Right hindlimb (tissue), 1 donor: ENCODE results near the gene SYNE3.

Experiments
- DNase-seq: peaks from one replicate; pipeline ENCODE4 v3.0.0-alpha.2; 2018

Gene SYNE3

GRCh38 chr14:95503365-95504134 is 12.9 kb downstream of the SYNE3 start:
- DNase-seq, result no peak

DNA sequence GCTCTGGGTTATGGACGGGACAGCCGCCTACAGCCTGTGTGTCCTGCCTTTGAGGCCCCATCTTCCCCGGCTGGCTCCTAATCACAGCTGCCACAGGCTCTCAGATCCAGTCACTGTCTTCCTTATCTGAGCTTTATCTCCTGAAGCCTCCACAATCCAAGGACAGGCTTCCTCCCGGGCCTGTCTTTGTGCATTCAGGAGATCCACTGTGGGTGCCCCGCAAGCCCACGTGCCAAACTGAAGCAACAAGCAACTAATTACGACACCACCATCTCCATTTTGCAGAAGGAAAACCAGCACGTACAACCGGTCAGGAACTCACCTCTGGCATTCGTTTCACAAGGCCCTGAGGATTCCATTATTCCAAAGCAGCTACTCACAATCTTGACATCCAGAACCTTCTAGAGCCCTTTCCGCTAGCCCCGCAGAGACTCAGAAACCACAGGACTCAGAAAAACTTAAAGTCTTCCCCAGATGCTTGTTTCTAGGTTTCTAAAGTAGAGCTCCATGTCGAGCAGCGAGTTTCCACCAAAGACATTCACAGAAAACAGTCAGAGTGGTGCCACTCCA is 14.0 kb downstream of the SYNE3 start:
- DNase-seq, result no peak

- DNase-seq, result no peak
Observed at GRCh38 chr14:95500772-95501401, 15.6 kb downstream of the SYNE3 start.

- no peak for DNase-seq
Observed at GRCh38 chr14:95500201-95500681, 16.2 kb downstream of the SYNE3 start.

GRCh38 chr14:95499354-95499750 is 17.1 kb downstream of the SYNE3 start:
- no peak for DNase-seq

- peak; percentile 81 for DNase-seq
Observed at GRCh38 chr14:95498622-95499353, 17.7 kb downstream of the SYNE3 start.

- DNase-seq, result no peak
Observed at GRCh38 chr14:95497561-95498011, 18.9 kb downstream of the SYNE3 start.

DNA sequence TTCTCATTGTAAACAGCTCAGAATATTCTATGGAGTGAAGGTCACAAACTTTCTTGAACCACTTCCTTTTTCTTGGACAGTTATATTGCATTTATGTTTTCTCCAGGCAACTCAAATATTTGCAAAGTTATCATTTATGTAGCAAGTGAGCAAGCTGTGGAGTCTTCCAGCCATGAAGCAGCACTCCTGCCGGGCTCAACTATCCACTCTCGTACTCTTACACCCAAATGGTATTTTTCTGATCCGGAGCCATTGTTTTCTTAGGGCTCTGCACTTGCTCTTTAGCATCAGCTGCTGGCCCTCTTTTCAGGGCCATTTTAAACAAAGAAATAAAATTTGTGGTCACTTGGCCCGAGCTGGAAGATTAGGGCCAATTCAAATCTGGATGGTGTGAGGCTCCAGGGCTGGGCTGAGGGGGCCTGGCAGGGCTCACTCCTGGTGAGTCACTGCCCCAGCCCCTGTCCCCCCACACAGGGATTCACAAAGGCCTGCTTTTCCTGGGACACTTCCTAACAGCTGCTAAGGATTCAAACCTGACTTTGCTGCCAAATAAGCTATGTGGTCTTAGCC is 19.7 kb downstream of the SYNE3 start:
- peak; percentile 85 for DNase-seq

GRCh38 chr14:95496111-95496681 is 20.3 kb downstream of the SYNE3 start:
- no peak for DNase-seq

DNA sequence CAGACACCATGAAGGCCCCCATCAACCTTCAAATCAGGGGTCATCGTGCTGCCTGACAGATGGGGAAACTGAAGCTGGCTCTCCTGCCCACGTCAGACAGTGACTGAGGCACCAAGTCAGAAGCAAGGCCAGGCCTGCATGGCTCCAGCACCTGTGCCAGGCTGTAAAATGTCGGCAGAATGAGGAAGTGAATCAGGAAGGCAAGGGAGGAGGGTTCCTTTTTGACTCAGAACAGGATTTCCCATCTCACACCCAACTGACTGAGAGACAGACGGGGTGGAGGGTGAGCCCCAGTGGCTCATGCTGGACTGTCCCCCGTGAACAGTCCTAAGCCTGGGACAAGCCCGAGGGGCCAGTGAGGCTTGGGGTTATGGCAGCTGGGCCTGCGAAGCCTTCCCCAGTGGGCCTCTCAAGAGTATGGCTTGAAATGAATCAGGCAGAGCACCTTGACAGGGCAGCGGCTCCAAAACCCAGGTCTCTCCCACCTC is 20.9 kb downstream of the SYNE3 start:
- no peak for DNase-seq

DNA sequence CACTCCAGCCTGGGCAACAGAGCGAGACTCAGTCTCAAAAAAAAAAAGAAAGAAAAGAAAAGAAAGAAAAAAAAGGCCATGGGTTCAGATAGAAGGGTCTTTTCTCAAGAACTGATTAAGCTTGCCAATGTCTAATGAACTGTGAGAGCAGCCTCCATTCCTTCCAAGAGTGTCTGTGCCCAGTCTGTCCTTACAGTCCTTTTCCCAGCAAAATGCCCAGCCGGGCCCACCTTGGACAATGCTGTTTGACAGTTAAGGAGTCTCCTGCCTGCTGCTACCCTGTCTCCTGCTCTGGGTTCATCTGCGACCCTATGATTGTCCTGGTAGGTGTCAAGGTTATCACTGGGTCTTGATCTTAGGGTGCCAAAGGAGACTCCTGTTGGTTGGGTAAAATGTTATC is 21.4 kb downstream of the SYNE3 start:
- no peak for DNase-seq

- no peak for DNase-seq
Observed at GRCh38 chr14:95494456-95494855, 22.0 kb downstream of the SYNE3 start.

GRCh38 chr14:95493976-95494375 is 22.5 kb downstream of the SYNE3 start:
- DNase-seq, result no peak

DNA sequence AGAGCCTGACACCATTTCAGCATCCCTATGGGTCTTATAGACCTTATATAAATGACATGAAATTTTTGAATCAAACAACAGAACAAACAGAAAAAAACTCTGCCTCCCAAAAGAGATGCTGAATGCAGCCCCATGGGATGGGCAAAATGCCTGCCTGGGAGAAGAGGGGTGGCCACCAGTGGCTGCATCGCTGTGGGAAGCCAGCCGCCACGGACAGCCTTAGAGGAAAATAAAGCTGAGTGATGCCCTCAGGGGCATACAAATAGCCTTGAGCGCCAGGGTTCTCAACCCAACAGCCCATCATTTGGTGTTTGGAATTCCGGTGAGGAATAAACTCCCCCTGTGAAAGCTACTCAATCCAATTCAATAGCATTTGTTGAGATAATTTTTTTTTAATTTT is 22.9 kb downstream of the SYNE3 start:
- no peak for DNase-seq

DNA sequence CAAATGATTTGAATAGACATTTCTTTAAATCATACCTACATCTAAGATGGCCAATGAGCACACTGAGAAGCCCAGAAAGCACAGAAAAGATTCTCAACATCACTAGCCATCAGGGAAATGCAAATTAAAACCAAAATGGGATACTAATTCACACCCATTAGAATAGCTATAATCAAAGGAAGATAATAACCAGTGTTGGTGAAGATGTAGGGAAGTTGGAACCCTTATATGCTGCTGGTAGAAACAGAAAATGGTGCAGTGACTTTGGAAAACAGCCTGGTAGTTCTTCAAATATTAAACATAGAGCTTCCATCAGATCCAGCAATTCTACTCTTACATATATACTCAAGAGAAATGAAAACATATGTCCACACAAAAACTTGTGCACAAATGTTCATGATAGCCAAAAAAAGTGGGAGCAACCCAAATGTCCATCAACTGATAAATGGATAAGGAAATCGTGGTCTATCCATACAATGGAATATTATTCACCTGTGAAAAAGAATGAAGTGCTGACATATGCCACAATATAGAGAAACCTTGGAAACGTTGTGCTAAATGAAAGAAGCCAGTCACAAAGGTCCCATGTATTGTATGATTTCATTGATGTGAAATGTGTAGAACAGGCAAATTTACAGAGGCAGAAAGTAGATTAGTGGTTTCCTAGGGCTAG is 24.4 kb downstream of the SYNE3 start:
- no peak for DNase-seq

- DNase-seq, result no peak
Observed at GRCh38 chr14:95490727-95491451, 25.6 kb downstream of the SYNE3 start.

GRCh38 chr14:95490138-95490509 is 26.3 kb downstream of the SYNE3 start:
- no peak for DNase-seq

DNA sequence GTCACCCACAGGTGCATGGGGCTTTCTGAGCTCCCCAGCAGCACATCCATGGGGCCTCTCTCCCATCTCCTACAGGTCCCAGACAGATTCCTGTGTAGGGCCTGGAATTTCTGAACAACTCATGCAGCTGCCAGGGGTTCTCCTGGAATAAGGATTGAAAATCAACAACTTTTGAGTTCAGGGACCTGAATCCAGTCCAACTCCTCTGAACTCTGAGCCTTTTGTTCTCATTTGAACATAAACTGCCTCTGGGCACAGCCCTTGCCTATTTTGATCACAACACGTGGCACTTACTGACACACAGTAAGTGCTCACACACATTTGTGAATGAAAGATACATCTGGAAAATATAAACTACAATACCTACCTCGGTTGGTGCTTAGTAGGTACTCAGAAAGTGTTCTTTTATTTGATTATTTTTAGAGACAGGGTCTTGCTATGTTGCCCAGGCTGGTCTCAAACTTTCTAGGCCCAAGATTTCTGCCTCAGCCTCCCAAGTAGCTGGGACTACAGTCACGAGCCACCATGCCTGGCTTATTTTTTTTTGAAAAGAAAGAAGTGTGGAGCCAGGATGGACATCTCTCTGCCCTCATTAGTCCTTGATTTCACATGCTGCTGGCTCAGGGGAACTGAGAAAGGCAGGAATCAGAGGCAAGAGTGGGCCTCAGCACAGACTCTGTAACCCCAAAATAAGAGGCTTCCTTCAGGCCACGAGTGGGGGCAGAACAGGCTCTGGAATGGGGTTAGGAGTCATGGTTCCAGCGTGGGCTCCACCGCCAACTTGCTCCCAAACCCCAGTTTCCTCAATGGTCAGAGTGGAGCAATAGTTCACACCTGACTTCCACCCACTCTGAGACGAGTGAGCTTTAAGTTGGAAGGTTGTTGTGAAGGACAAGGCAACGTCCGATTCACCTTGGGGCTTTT is 27.0 kb downstream of the SYNE3 start:
- DNase-seq, result no peak

GRCh38 chr14:95488376-95489213 is 27.9 kb downstream of the SYNE3 start:
- no peak for DNase-seq
